Tongue (tissue), 3 donors: ENCODE results near the gene TAS2R10. TPM values are rescaled to one million over a fixed set of nuclear protein-coding genes. Genes with fewer than 3 reads are reported as not detected.

Experiments used
- DNase-seq: peaks from one replicate; pipeline ENCODE4 v3.0.0-alpha.2; 2015
- small RNA-seq: library from RNA; depleted of rRNA; stranded (forward); fragments of <200 nt; gene quantifications from one replicate; pipeline ENCODE3, GENCODE V24; 2014; ENCODE audit warnings: low replicate concordance
- total RNA-seq: library from RNA; depleted of rRNA; stranded (reverse); fragments of >200 nt; gene quantifications from one replicate; pipeline ENCODE4 v1.2.3, GENCODE V29; 2014

TAS2R10 gene
- total RNA-seq, 1 donor from 2014 or later: 2.8 TPM

DNA sequence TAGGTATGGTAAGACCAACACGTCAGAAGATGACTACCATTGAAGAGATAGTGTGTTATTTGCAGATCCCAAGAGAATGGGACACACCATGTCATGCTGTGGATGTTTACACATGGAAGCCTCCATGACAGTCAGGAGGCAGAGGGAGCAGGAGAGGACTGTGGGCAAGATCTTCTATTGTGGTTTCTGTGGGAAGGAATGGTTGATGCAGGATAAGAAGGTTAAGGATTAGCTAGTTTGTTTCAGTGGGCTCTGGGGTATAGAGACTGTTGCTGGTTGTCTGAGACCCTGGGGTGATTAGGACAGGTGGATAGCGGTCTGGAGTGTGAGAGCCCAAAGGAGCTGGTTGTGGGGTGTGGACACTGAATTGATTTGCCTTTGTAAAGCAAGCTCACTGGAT is 47.1 kb downstream of the TAS2R10 start:
- DNase-seq: no peak

Small RNAs within 50 kb of the gene (small RNA-seq; reads per million reads assigned to genes)
- 0.06 reads per million for gene PRR4

Other genes with a start within 250 kb of the TAS2R10 start
- gene MAGOHB, start 212.7 kb downstream of the TAS2R10 start, total RNA-seq: 25.5 TPM
- 1.7 TPM for gene STYK1, start 152.3 kb downstream of the TAS2R10 start, total RNA-seq
- gene YBX3, start 103.0 kb downstream of the TAS2R10 start, total RNA-seq: 454 TPM
- gene TAS2R7, start 23.7 kb downstream of the TAS2R10 start, total RNA-seq: not detected
- gene TAS2R8, start 19.1 kb downstream of the TAS2R10 start, total RNA-seq: not detected
- not detected for gene TAS2R9, start 16.2 kb downstream of the TAS2R10 start, total RNA-seq
- 19.3 TPM for gene PRR4, start 23.1 kb upstream of the TAS2R10 start, total RNA-seq
- gene PRH1, start 57.9 kb upstream of the TAS2R10 start, total RNA-seq: 85.8 TPM
- 3.2 TPM for gene TAS2R13, start 83.2 kb upstream of the TAS2R10 start, total RNA-seq
- 335 TPM for gene PRH2, start 102.9 kb upstream of the TAS2R10 start, total RNA-seq
- gene TAS2R14, start 112.9 kb upstream of the TAS2R10 start, total RNA-seq: 9.1 TPM
- gene TAS2R50, start 160.6 kb upstream of the TAS2R10 start, total RNA-seq: 10.7 TPM
- 8.2 TPM for gene TAS2R20, start 171.9 kb upstream of the TAS2R10 start, total RNA-seq
- gene TAS2R19, start 196.3 kb upstream of the TAS2R10 start, total RNA-seq: 17.1 TPM
- 17.7 TPM for gene TAS2R31, start 205.0 kb upstream of the TAS2R10 start, total RNA-seq
- 8.4 TPM for gene TAS2R46, start 235.9 kb upstream of the TAS2R10 start, total RNA-seq